ENCODE data around the gene RIPOR3.
"Not testable (repeated sequence)": the region's sequence is repeated elsewhere in the genome, so short reads cannot be mapped to it uniquely, and the experiment has no call there.

Gene RIPOR3

GRCh38 chr20:50703651-50704438 is 12.5 kb upstream of the RIPOR3 start:
- not testable (repeated sequence) for DNase-seq (ENCODE audit: low read depth)

- DNase-seq (ENCODE audit: low read depth), result no peak
Observed at GRCh38 chr20:50701041-50701963, 10.0 kb upstream of the RIPOR3 start.

- DNase-seq (ENCODE audit: low read depth), result no peak
Observed at GRCh38 chr20:50699688-50700087, 8.3 kb upstream of the RIPOR3 start.

- not testable (repeated sequence) for DNase-seq (ENCODE audit: low read depth)
Observed at GRCh38 chr20:50698255-50698654, 6.9 kb upstream of the RIPOR3 start.

- peak; percentile 33 for DNase-seq (ENCODE audit: low read depth)
Observed at GRCh38 chr20:50695135-50695872, 4.0 kb upstream of the RIPOR3 start.

- peak; percentile 86 for DNase-seq (ENCODE audit: low read depth)
Observed at GRCh38 chr20:50694379-50695134, 3.2 kb upstream of the RIPOR3 start.

GRCh38 chr20:50693001-50693400 is 1.7 kb upstream of the RIPOR3 start:
- no peak for DNase-seq (ENCODE audit: low read depth)

- no peak for DNase-seq (ENCODE audit: low read depth)
Observed at GRCh38 chr20:50692552-50692933, 1.2 kb upstream of the RIPOR3 start.

- peak; percentile 67 for DNase-seq (ENCODE audit: low read depth)
Observed at GRCh38 chr20:50691573-50692551, 520 bp upstream of the RIPOR3 start.

GRCh38 chr20:50689864-50690649 is 1.3 kb downstream of the RIPOR3 start:
- no peak for DNase-seq (ENCODE audit: low read depth)

- no peak for DNase-seq (ENCODE audit: low read depth)
Observed at GRCh38 chr20:50688256-50688975, 2.9 kb downstream of the RIPOR3 start.

- no peak for DNase-seq (ENCODE audit: low read depth)
Observed at GRCh38 chr20:50686821-50687220, 4.5 kb downstream of the RIPOR3 start.

- no peak for DNase-seq (ENCODE audit: low read depth)
Observed at GRCh38 chr20:50683570-50683969, 7.8 kb downstream of the RIPOR3 start.

GRCh38 chr20:50682947-50683530 is 8.3 kb downstream of the RIPOR3 start:
- no peak for DNase-seq (ENCODE audit: low read depth)

- no peak for DNase-seq (ENCODE audit: low read depth)
Observed at GRCh38 chr20:50682065-50682464, 9.3 kb downstream of the RIPOR3 start.

GRCh38 chr20:50681359-50682064 is 9.8 kb downstream of the RIPOR3 start:
- no peak for DNase-seq (ENCODE audit: low read depth)

- DNase-seq (ENCODE audit: low read depth), result peak; percentile 30
Observed at GRCh38 chr20:50680105-50680960, 11.0 kb downstream of the RIPOR3 start.

Measured in ELR (cell line).